Activated CD4-positive, alpha-beta memory T cell treated with anti-CD3 and anti-CD28 coated beads for 36 hours (primary cell): ENCODE data around the gene BIK. TPM values are rescaled to one million over a fixed set of nuclear protein-coding genes. Genes with fewer than 3 reads are reported as not detected.
A peak's percentile ranks its signal among the peaks of the same experiment; 100 is the strongest.

Experiments
- CTCF ChIA-PET: fragments of 350-600 bp; sonication (Branson Sonifier 250); formaldehyde crosslinking; loops from one replicate; lab custom pipeline; 2021; ENCODE audit warnings: antibody characterized with exemption, inconsistent platforms; lab: Charles Lee
- POLR2A ChIA-PET: fragments of 350-600 bp; sonication (Branson Sonifier 250); formaldehyde crosslinking; loops from one replicate; lab custom pipeline; 2021; ENCODE audit warnings: antibody characterized with exemption; lab: Charles Lee
- DNase-seq: peaks from one replicate; pipeline ENCODE4 v3.0.0-alpha.2; 2020
- H3K27ac Mint-ChIP-seq: one replicate; pipeline ENCODE4 v1.8.0; 2021; ENCODE audit warnings: mixed read lengths
- H3K27me3 Mint-ChIP-seq: one replicate; pipeline ENCODE4 v1.8.0; 2021; ENCODE audit warnings: mixed read lengths
- H3K36me3 Mint-ChIP-seq: one replicate; pipeline ENCODE4 v1.8.0; 2021; ENCODE audit warnings: mixed read lengths
- H3K4me1 Mint-ChIP-seq: one replicate; pipeline ENCODE4 v1.8.0; 2021; ENCODE audit warnings: low read depth, mixed read lengths
- H3K4me3 Mint-ChIP-seq: one replicate; pipeline ENCODE4 v1.8.0; 2021; ENCODE audit warnings: mild to moderate bottlenecking, mixed read lengths
- H3K9me3 Mint-ChIP-seq: one replicate; pipeline ENCODE4 v1.8.0; 2021; ENCODE audit warnings: mixed read lengths
- intact Hi-C: fragments of 100-400 bp; cut with micrococcal nuclease; formaldehyde crosslinking; loops from one replicate; pipeline ENCODE4 v1.15.1; 2023
- total RNA-seq, 2 experiments: library from RNA; stranded (reverse); gene quantifications; one replicate each; pipeline ENCODE4 v1.2.3, GENCODE V29; 2021

The BIK gene
- total RNA-seq, 2 experiments from 2014 or later: 4.1 to 4.5 TPM

- no peak overlapping the region for H3K27ac Mint-ChIP-seq
These were observed 17.6 kb downstream of the BIK start for GRCh38 chr22:43128116-43128515.

GRCh38 chr22:43128928-43129424 lies 18.4 kb downstream of the BIK start:
- Mint-ChIP-seq H3K4me3 (no peak overlapping the region), H3K9me3 (no peaks in the 10 kb centered on the region), H3K36me3 (peaks cover 2% of the 10 kb centered on the region), H3K27ac (no peak overlapping the region), H3K4me1 (no peaks in the 10 kb centered on the region), H3K27me3 (no peaks in the 10 kb centered on the region)
- ChIA-PET CTCF (no interaction called here), POLR2A (no interaction called here)
- DNase-seq: no peak
- intact Hi-C loops: no loop called here

More at GRCh38 chr22:43128116-43128515, 17.6 kb downstream of the BIK start:
- no peak for DNase-seq
- no peak overlapping the region for H3K4me3 Mint-ChIP-seq
- no peaks in the 10 kb centered on the region for H3K27me3 Mint-ChIP-seq
- intact Hi-C loops: no loop called here
- ChIA-PET POLR2A (no interaction called here), CTCF (interaction anchor here (1.2 kb wide), 1 partner anchor 8 kb away, joined by 3 read pairs; no protein-coding TSS in a partner anchor)
- H3K4me1 Mint-ChIP-seq: no peaks in the 10 kb centered on the region
- H3K9me3 Mint-ChIP-seq: no peaks in the 10 kb centered on the region
- no peaks in the 10 kb centered on the region for H3K36me3 Mint-ChIP-seq

- DNase-seq: no peak
- no peaks in the 10 kb centered on the region for H3K27me3 Mint-ChIP-seq
- POLR2A ChIA-PET: no interaction called here
These were observed 19.2 kb downstream of the BIK start for GRCh38 chr22:43129426-43130425.

GRCh38 chr22:43131773-43132501 lies 21.4 kb downstream of the BIK start:
- no peak overlapping the region for H3K4me3 Mint-ChIP-seq
- no peak overlapping the region for H3K27ac Mint-ChIP-seq
- no peaks in the 10 kb centered on the region for H3K9me3 Mint-ChIP-seq
- peaks cover 11% of the 10 kb centered on the region for H3K36me3 Mint-ChIP-seq
- intact Hi-C loops: no loop called here
- H3K4me1 Mint-ChIP-seq: no peaks in the 10 kb centered on the region
- H3K27me3 Mint-ChIP-seq: no peaks in the 10 kb centered on the region
- DNase-seq: no peak
- ChIA-PET CTCF (no interaction called here), POLR2A (interaction anchor here (0.5 kb wide), 1 partner anchor 65 kb away, joined by 3 read pairs; no protein-coding TSS in a partner anchor)

More at GRCh38 chr22:43129426-43130425, 19.2 kb downstream of the BIK start:
- CTCF ChIA-PET: no interaction called here
- H3K4me3 Mint-ChIP-seq: no peak overlapping the region
- H3K4me1 Mint-ChIP-seq: no peaks in the 10 kb centered on the region
- intact Hi-C loops: no loop called here
- H3K27ac Mint-ChIP-seq: no peak overlapping the region
- H3K36me3 Mint-ChIP-seq: peaks cover 5% of the 10 kb centered on the region
- no peaks in the 10 kb centered on the region for H3K9me3 Mint-ChIP-seq

GRCh38 chr22:43133401-43133800 lies 22.9 kb downstream of the BIK start:
- Mint-ChIP-seq H3K27me3 (no peaks in the 10 kb centered on the region), H3K36me3 (peaks cover 15% of the 10 kb centered on the region), H3K4me3 (no peak overlapping the region), H3K9me3 (no peaks in the 10 kb centered on the region), H3K4me1 (no peaks in the 10 kb centered on the region), H3K27ac (no peak overlapping the region)
- ChIA-PET POLR2A (no interaction called here), CTCF (no interaction called here)
- intact Hi-C loops: no loop called here
- no peak for DNase-seq

- H3K4me3 Mint-ChIP-seq: no peak overlapping the region
- no peaks in the 10 kb centered on the region for H3K9me3 Mint-ChIP-seq
- no peak for DNase-seq
- no peaks in the 10 kb centered on the region for H3K4me1 Mint-ChIP-seq
- H3K36me3 Mint-ChIP-seq: peaks cover 19% of the 10 kb centered on the region
- intact Hi-C loops: no loop called here
- H3K27ac Mint-ChIP-seq: no peak overlapping the region
- ChIA-PET POLR2A (no interaction called here), CTCF (interaction anchor here (0.8 kb wide), 1 partner anchor 14 kb away, joined by 3 read pairs; no protein-coding TSS in a partner anchor)
- no peaks in the 10 kb centered on the region for H3K27me3 Mint-ChIP-seq
These were observed 24.0 kb downstream of the BIK start for GRCh38 chr22:43134553-43134952.

- Mint-ChIP-seq H3K36me3 (peaks cover 24% of the 10 kb centered on the region), H3K27ac (no peak overlapping the region), H3K4me1 (no peaks in the 10 kb centered on the region), H3K9me3 (no peaks in the 10 kb centered on the region), H3K4me3 (no peak overlapping the region), H3K27me3 (no peaks in the 10 kb centered on the region)
- ChIA-PET POLR2A (interaction anchor here (0.6 kb wide), 1 partner anchor 30 kb away, joined by 3 read pairs; no protein-coding TSS in a partner anchor), CTCF (interaction anchor here (1.1 kb wide), 1 partner anchor 26 kb away, joined by 3 read pairs; no protein-coding TSS in a partner anchor)
- no peak for DNase-seq
- intact Hi-C loops: no loop called here
These were observed 25.0 kb downstream of the BIK start for GRCh38 chr22:43135565-43135964.

- peaks cover 30% of the 10 kb centered on the region for H3K36me3 Mint-ChIP-seq
- intact Hi-C loops: no loop called here
These were observed 25.7 kb downstream of the BIK start for GRCh38 chr22:43136255-43136654.

GRCh38 chr22:43136801-43137200 lies 26.3 kb downstream of the BIK start:
- Mint-ChIP-seq H3K9me3 (no peaks in the 10 kb centered on the region), H3K4me1 (peaks cover 8% of the 10 kb centered on the region), H3K36me3 (peaks cover 30% of the 10 kb centered on the region), H3K4me3 (no peak overlapping the region), H3K27ac (no peak overlapping the region), H3K27me3 (no peaks in the 10 kb centered on the region)
- intact Hi-C loops: no loop called here
- DNase-seq: no peak
- ChIA-PET CTCF (interaction anchor here (0.6 to 1.0 kb wide), 2 partner anchors 9 to 11 kb away, joined by 3 read pairs; no protein-coding TSS in a partner anchor), POLR2A (no interaction called here)

More at GRCh38 chr22:43136255-43136654, 25.7 kb downstream of the BIK start:
- Mint-ChIP-seq H3K27ac (no peak overlapping the region), H3K9me3 (no peaks in the 10 kb centered on the region), H3K27me3 (no peaks in the 10 kb centered on the region), H3K4me1 (peaks cover 5% of the 10 kb centered on the region), H3K4me3 (no peak overlapping the region)
- peak; percentile 46 for DNase-seq
- ChIA-PET POLR2A (no interaction called here), CTCF (interaction anchor here (0.6 to 1.1 kb wide), 3 partner anchors 9 to 26 kb away, joined by 3 read pairs; no protein-coding TSS in a partner anchor)

- Mint-ChIP-seq H3K27me3 (no peaks in the 10 kb centered on the region), H3K27ac (peak within 1 kb of the TSS; percentile 84), H3K4me3 (peak within 1 kb of the TSS; percentile 85), H3K36me3 (peaks cover 17% of the 10 kb centered on the region), H3K4me1 (peaks cover 25% of the 10 kb centered on the region), H3K9me3 (no peaks in the 10 kb centered on the region)
- POLR2A ChIA-PET: interaction anchor here (1.5 kb wide), 1 partner anchor 9 kb away, joined by 8 read pairs; no protein-coding TSS in a partner anchor
- DNase-seq: peak; percentile 86
- CTCF ChIA-PET: interaction anchor here (0.7 kb wide), 1 partner anchor 197 kb away, joined by 4 read pairs; no protein-coding TSS in a partner anchor
- intact Hi-C loops: no loop called here
These were observed 32.5 kb downstream of the BIK start, which contains the start of gene MCAT for GRCh38 chr22:43142880-43143562. Gene MCAT (minus strand): TSS chr22:43143398. CDS start chr22:43143348, 50 bp downstream.

GRCh38 chr22:43144949-43145348 lies 34.4 kb downstream of the BIK start:
- Mint-ChIP-seq H3K9me3 (no peaks in the 10 kb centered on the region), H3K36me3 (peaks cover 10% of the 10 kb centered on the region), H3K27me3 (no peaks in the 10 kb centered on the region), H3K27ac (no peak overlapping the region), H3K4me1 (peaks cover 25% of the 10 kb centered on the region), H3K4me3 (no peak overlapping the region)
- CTCF ChIA-PET: no interaction called here
- no peak for DNase-seq
- intact Hi-C loops: no loop called here
- POLR2A ChIA-PET: no interaction called here
